Astrocyte (in vitro differentiated cells and primary cell): ENCODE data around the gene ATP13A4. TPM values are rescaled to one million over a fixed set of nuclear protein-coding genes. Genes with fewer than 3 reads are reported as not detected.

ENCODE experiments used
- DNase-seq: peaks from one replicate; pipeline ENCODE4 v3.0.0-alpha.2; 2010; ENCODE audit warnings: low read depth
- FAIRE-seq: peaks from 2 replicates; lab custom pipeline; 2011; peaks lifted over from hg19 to GRCh38; lab: Jason Lieb, UNC
- H2AFZ ChIP-seq: 2 replicates; pipeline ENCODE4 v1.6.0; 2012; ENCODE audit warnings: low read depth, low read length, inconsistent platforms
- H3K27ac ChIP-seq: 2 replicates; pipeline ENCODE4 v1.5.1; 2011; ENCODE audit warnings: low read depth, low read length, inconsistent platforms
- H3K27me3 ChIP-seq: 2 replicates; pipeline ENCODE4 v1.6.0; 2011; ENCODE audit warnings: low read length, inconsistent platforms; ENCODE audit not compliant: insufficient read depth
- H3K36me3 ChIP-seq: 2 replicates; pipeline ENCODE4 v1.5.1; 2011; ENCODE audit warnings: low read length, inconsistent platforms; ENCODE audit not compliant: insufficient read depth
- H3K4me1 ChIP-seq: 2 replicates; pipeline ENCODE4 v1.5.1; 2011; ENCODE audit warnings: low read length, inconsistent platforms; ENCODE audit not compliant: insufficient read depth
- H3K4me2 ChIP-seq: 2 replicates; pipeline ENCODE4 v1.6.0; 2012; ENCODE audit warnings: low read length, inconsistent platforms
- H3K4me3 ChIP-seq: 2 replicates; pipeline ENCODE4 v1.5.1; 2011; ENCODE audit warnings: low read depth, mild to moderate bottlenecking, low read length, inconsistent platforms; ENCODE audit not compliant: insufficient read depth
- H3K79me2 ChIP-seq: 2 replicates; pipeline ENCODE4 v1.6.0; 2012; ENCODE audit warnings: mild to moderate bottlenecking, low read length, inconsistent platforms; ENCODE audit not compliant: insufficient read depth
- H3K9ac ChIP-seq: 2 replicates; pipeline ENCODE4 v1.6.0; 2012; ENCODE audit warnings: mild to moderate bottlenecking, low read length, inconsistent platforms
- H3K9me3 ChIP-seq: 2 replicates; pipeline ENCODE4 v1.5.1; 2012; ENCODE audit warnings: low read depth, mild to moderate bottlenecking, low read length, inconsistent platforms; ENCODE audit not compliant: insufficient read depth
- H4K20me1 ChIP-seq: 2 replicates; pipeline ENCODE4 v1.6.0; 2012; ENCODE audit warnings: low read length, inconsistent platforms; ENCODE audit not compliant: insufficient read depth
- H3K27ac Mint-ChIP-seq: one replicate; pipeline ENCODE4 v1.8.0; 2021; ENCODE audit warnings: mild to moderate bottlenecking, mixed read lengths; ENCODE audit not compliant: unreplicated experiment
- H3K27me3 Mint-ChIP-seq: one replicate; pipeline ENCODE4 v1.8.0; 2021; ENCODE audit warnings: low read depth, mixed read lengths; ENCODE audit not compliant: unreplicated experiment
- H3K36me3 Mint-ChIP-seq: one replicate; pipeline ENCODE4 v1.8.0; 2021; ENCODE audit warnings: low read depth, mixed read lengths; ENCODE audit not compliant: unreplicated experiment
- H3K4me1 Mint-ChIP-seq: one replicate; pipeline ENCODE4 v1.8.0; 2021; ENCODE audit warnings: low read depth, mixed read lengths; ENCODE audit not compliant: unreplicated experiment
- H3K4me3 Mint-ChIP-seq: one replicate; pipeline ENCODE4 v1.8.0; 2021; ENCODE audit warnings: mild to moderate bottlenecking, moderate library complexity, mixed read lengths; ENCODE audit not compliant: unreplicated experiment
- H3K9me3 Mint-ChIP-seq: one replicate; pipeline ENCODE4 v1.8.0; 2021; ENCODE audit warnings: mild to moderate bottlenecking, mixed read lengths; ENCODE audit not compliant: unreplicated experiment
- EZH2 ChIP-seq: IDR thresholded peaks from 2 replicates; pipeline ENCODE4 v1.6.1; 2012; ENCODE audit warnings: mild to moderate bottlenecking, low read length, inconsistent platforms; ENCODE audit not compliant: insufficient read depth
- total RNA-seq: library from RNA; stranded (reverse); gene quantifications from 2 replicates; pipeline ENCODE4 v1.2.1, GENCODE V29; 2021
- TF ChIP-seq, protein P1 (sequence below): IDR thresholded peaks from 2 replicates; pipeline ENCODE4 v1.5.1; 2011; ENCODE audit warnings: low read depth, mild to moderate bottlenecking, inconsistent platforms, low read length, moderate library complexity; ENCODE audit not compliant: insufficient read depth

ATP13A4 gene
- total RNA-seq, 1 donor from 2014 or later, result 0.34 TPM

DNA sequence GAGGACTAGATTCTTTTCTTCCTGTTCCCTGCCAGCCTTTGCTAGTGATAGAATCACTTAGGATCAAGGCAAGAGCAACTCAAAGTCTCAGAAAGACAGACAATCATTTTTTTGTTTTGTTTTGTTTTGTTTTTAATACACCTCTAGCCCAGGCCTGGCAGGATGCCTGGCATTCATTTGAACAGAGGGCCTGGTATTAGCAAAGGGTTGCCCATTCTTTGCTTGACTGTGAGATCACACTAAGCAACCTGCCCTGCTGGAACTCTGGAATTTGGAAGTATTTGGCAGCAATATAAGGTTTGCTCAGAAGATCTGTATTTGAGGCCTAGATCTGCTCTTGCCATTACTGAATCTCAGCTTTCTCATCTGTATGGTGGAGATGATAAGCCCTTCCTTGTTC is 154.4 kb downstream of the ATP13A4 start:
- no peaks in the 10 kb centered on the region for H3K4me1 ChIP-seq
- Mint-ChIP-seq H3K27me3 (peaks cover 5% of the 10 kb centered on the region), H3K27ac (no peak overlapping the region), H3K36me3 (no peaks in the 10 kb centered on the region), H3K4me3 (no peak overlapping the region), H3K9me3 (peaks cover 4% of the 10 kb centered on the region), H3K4me1 (no peaks in the 10 kb centered on the region)
- H3K36me3 ChIP-seq, result no peaks in the 10 kb centered on the region
- DNase-seq (no peak), FAIRE-seq (no peak)
- H3K27ac ChIP-seq, result no peak overlapping the region
- no peaks in the 10 kb centered on the region for H3K9me3 ChIP-seq
- H3K27me3 ChIP-seq, result no peaks in the 10 kb centered on the region
- TF ChIP-seq, protein P1, sequence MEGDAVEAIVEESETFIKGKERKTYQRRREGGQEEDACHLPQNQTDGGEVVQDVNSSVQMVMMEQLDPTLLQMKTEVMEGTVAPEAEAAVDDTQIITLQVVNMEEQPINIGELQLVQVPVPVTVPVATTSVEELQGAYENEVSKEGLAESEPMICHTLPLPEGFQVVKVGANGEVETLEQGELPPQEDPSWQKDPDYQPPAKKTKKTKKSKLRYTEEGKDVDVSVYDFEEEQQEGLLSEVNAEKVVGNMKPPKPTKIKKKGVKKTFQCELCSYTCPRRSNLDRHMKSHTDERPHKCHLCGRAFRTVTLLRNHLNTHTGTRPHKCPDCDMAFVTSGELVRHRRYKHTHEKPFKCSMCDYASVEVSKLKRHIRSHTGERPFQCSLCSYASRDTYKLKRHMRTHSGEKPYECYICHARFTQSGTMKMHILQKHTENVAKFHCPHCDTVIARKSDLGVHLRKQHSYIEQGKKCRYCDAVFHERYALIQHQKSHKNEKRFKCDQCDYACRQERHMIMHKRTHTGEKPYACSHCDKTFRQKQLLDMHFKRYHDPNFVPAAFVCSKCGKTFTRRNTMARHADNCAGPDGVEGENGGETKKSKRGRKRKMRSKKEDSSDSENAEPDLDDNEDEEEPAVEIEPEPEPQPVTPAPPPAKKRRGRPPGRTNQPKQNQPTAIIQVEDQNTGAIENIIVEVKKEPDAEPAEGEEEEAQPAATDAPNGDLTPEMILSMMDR, result no peak
- no peak for TF ChIP-seq EZH2
- no peak overlapping the region for H3K4me3 ChIP-seq
- no peak overlapping the region for H3K9ac ChIP-seq
- H3K79me2 ChIP-seq, result no peaks in the 10 kb centered on the region
- no peak overlapping the region for H2AFZ ChIP-seq
- no peaks in the 10 kb centered on the region for H4K20me1 ChIP-seq
- H3K4me2 ChIP-seq, result no peak overlapping the region

DNA sequence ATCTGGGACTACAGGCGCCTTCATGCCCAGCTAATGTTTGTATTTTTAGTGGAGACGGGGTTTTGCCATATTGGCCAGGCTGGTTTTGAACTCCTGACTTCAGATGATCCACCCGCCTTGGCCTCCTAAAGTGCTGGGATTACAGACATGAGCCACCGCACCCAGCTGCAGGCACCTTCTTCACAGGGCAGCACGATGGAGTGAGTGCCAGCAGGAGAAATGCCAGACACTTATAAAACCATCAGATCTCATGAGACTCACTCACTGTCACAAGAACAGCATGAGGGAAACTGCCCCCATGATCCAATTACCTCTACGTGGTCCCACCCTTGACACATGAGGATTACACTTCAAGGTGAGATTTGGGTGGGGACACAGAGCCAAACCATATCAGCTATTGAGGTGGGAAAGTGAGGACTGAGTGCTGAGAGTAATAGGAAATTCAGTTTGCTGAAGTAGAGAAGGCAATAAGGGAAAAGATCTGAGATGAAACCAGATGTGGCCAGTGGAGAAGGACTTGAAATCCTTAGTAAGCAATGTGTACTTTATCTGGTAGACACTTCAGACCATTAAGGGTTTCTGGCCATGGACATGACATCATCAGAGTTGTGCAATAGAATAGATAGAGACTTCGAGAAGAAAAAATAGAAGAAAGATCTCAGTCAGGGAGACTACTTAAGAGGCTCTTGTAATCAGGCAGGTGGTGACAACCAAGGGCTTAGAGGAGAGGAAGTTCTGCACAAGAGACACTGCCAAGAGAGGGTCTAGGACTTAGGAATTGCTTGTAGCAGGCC is 158.0 kb downstream of the ATP13A4 start:
- H3K27me3 ChIP-seq, result no peaks in the 10 kb centered on the region
- H3K79me2 ChIP-seq, result no peaks in the 10 kb centered on the region
- DNase-seq (peak; percentile 39), FAIRE-seq (no peak)
- H4K20me1 ChIP-seq, result no peaks in the 10 kb centered on the region
- H3K4me3 ChIP-seq, result no peak overlapping the region
- no peaks in the 10 kb centered on the region for H3K9me3 ChIP-seq
- peaks cover 5% of the 10 kb centered on the region for H3K4me1 Mint-ChIP-seq
- peaks cover 6% of the 10 kb centered on the region for H3K4me1 ChIP-seq
- TF ChIP-seq, protein P1, result no peak
- no peak for TF ChIP-seq EZH2
- no peak overlapping the region for H3K27ac Mint-ChIP-seq
- H3K4me3 Mint-ChIP-seq, result no peak overlapping the region
- H3K27me3 Mint-ChIP-seq, result peaks cover 5% of the 10 kb centered on the region
- H3K36me3 Mint-ChIP-seq, result no peaks in the 10 kb centered on the region
- no peaks in the 10 kb centered on the region for H3K36me3 ChIP-seq
- H3K9me3 Mint-ChIP-seq, result peaks cover 4% of the 10 kb centered on the region
- no peak overlapping the region for H3K9ac ChIP-seq
- H3K4me2 ChIP-seq, result no peak overlapping the region
- no peak overlapping the region for H3K27ac ChIP-seq
- H2AFZ ChIP-seq, result no peak overlapping the region

DNA sequence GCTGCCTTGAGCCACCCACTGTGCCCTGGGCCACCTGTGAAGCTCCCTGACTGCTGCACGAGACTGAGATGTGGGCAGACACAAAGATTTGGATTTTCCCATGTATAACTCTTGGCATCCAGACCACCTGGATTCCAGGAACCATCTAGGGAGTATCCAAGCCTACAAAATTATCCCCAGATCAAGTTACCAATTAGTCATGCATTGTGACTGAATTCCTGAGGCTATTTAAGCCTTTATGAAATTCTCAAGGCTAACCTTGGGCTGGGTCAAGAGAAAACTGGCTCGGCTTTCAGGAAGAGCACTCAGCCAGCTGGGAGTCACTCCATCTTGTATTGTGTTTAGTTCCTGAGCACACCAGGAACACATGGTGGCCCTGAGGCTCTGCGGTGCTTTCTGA is 162.8 kb downstream of the ATP13A4 start:
- Histone ChIP-seq H3K9me3 (no peaks in the 10 kb centered on the region), H3K4me2 (peak overlapping the region; percentile 10), H3K4me3 (no peak overlapping the region), H3K27me3 (no peaks in the 10 kb centered on the region), H3K36me3 (no peaks in the 10 kb centered on the region), H3K79me2 (no peaks in the 10 kb centered on the region), H3K9ac (no peak overlapping the region), H4K20me1 (no peaks in the 10 kb centered on the region), H2AFZ (peak overlapping the region; percentile 24), H3K4me1 (peaks cover 6% of the 10 kb centered on the region), H3K27ac (peak overlapping the region; percentile 40)
- Mint-ChIP-seq H3K4me1 (peaks cover 5% of the 10 kb centered on the region), H3K27me3 (peaks cover 1% of the 10 kb centered on the region), H3K9me3 (peaks cover 2% of the 10 kb centered on the region), H3K4me3 (no peak overlapping the region), H3K27ac (no peak overlapping the region), H3K36me3 (no peaks in the 10 kb centered on the region)
- TF ChIP-seq EZH2, result no peak
- TF ChIP-seq, protein P1, result no peak
- FAIRE-seq (no peak), DNase-seq (peak; percentile 88)
